ENCODE data around the gene WDR33.

- TF ChIP-seq GABPB1 (CRISPR knock-in tag; IDR thresholded peaks at IDR 0.05), result no peak
- no peak for TF ChIP-seq ZNF350 (CRISPR knock-in tag; IDR thresholded peaks at IDR 0.05; ENCODE audit: borderline replicate concordance, low read depth)
- no peak for TF ChIP-seq ZNF572 (CRISPR knock-in tag; IDR thresholded peaks at IDR 0.05)
- no peak for TF ChIP-seq CTCF (CRISPR knock-in tag; IDR thresholded peaks at IDR 0.05)
- no peak for TF ChIP-seq ASH2L (IDR thresholded peaks at IDR 0.05; ENCODE audit: insufficient read length, low read depth, low read length)
- no peak for TF ChIP-seq ZNF138 (CRISPR knock-in tag; IDR thresholded peaks at IDR 0.05; ENCODE audit: low read depth)
- no peak for TF ChIP-seq TBP (CRISPR knock-in tag; IDR thresholded peaks at IDR 0.05)
- no peak for TF ChIP-seq FOXJ3 (CRISPR knock-in tag; IDR thresholded peaks at IDR 0.05; ENCODE audit: borderline replicate concordance)
- no peak for TF ChIP-seq PHF5A (CRISPR knock-in tag; IDR thresholded peaks at IDR 0.05; ENCODE audit: low read depth, unreplicated experiment)
Observed at GRCh38 chr2:127820080-127820668, 9.2 kb upstream of the WDR33 start.
